Ishikawa (cell line): ENCODE measurements around the gene TBC1D2B.

Experiments
- CEBPB ChIP-seq: IDR thresholded peaks from 2 replicates; pipeline ENCODE4 v1.6.1; 2012
- CREB1 ChIP-seq: IDR thresholded peaks from 2 replicates; pipeline ENCODE4 v1.6.1; 2012; ENCODE audit warnings: low read depth
- EGR1 ChIP-seq: IDR thresholded peaks from 2 replicates; pipeline ENCODE4 v1.6.1; 2012
- EP300 ChIP-seq: IDR thresholded peaks from 2 replicates; pipeline ENCODE4 v1.6.1; 2012; ENCODE audit warnings: borderline replicate concordance
- FOXM1 ChIP-seq: IDR thresholded peaks from 2 replicates; pipeline ENCODE4 v1.6.1; 2012; ENCODE audit warnings: low read depth, borderline replicate concordance
- NFIC ChIP-seq: IDR thresholded peaks from 2 replicates; pipeline ENCODE4 v1.6.1; 2012
- RAD21 ChIP-seq: IDR thresholded peaks from 2 replicates; pipeline ENCODE4 v1.6.1; 2012; ENCODE audit warnings: low read depth
- TAF1 ChIP-seq: IDR thresholded peaks from 2 replicates; pipeline ENCODE4 v1.6.1; 2012; ENCODE audit warnings: low read depth, mild to moderate bottlenecking
- TCF12 ChIP-seq: IDR thresholded peaks from 2 replicates; pipeline ENCODE4 v1.6.1; 2012; ENCODE audit warnings: low read depth
- TEAD4 ChIP-seq: IDR thresholded peaks from 2 replicates; pipeline ENCODE4 v1.6.1; 2012
- YY1 ChIP-seq: IDR thresholded peaks from 2 replicates; pipeline ENCODE4 v1.6.1; 2012; ENCODE audit warnings: low read depth
- ZBTB7A ChIP-seq: IDR thresholded peaks from 2 replicates; pipeline ENCODE4 v1.6.1; 2012; ENCODE audit warnings: low read depth
- TF ChIP-seq, protein P1 (sequence below): IDR thresholded peaks from 2 replicates; pipeline ENCODE4 v1.6.1; 2012
- TF ChIP-seq, protein P2 (sequence below): IDR thresholded peaks from 2 replicates; pipeline ENCODE4 v1.6.1; 2012; ENCODE audit warnings: low read depth, mild to moderate bottlenecking
- TF ChIP-seq, protein P3 (sequence below): IDR thresholded peaks from 2 replicates; pipeline ENCODE4 v1.6.1; 2012

Gene TBC1D2B

DNA sequence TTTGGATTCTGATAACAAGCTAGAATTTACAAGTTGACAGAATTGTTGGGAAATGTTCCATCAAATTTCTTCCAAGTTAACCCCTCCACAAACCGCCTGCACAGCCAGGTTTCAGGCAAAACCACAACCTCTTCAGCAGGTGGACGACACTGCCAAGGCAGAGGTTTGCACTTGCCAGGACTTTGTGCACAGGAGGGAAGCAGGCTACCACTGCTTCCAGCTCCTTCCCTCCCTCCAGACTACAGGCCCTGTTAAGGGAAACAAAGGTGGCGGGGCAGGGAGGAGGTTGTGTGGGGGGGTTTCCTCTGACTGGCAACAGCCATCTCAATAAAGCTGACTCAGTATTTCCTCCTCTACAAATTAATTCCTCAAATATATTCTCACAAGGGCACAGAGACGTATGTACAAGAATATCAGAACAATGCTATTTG lies 42.2 kb downstream of the TBC1D2B start:
- no peak for TF ChIP-seq TEAD4
- no peak for TF ChIP-seq CEBPB

DNA sequence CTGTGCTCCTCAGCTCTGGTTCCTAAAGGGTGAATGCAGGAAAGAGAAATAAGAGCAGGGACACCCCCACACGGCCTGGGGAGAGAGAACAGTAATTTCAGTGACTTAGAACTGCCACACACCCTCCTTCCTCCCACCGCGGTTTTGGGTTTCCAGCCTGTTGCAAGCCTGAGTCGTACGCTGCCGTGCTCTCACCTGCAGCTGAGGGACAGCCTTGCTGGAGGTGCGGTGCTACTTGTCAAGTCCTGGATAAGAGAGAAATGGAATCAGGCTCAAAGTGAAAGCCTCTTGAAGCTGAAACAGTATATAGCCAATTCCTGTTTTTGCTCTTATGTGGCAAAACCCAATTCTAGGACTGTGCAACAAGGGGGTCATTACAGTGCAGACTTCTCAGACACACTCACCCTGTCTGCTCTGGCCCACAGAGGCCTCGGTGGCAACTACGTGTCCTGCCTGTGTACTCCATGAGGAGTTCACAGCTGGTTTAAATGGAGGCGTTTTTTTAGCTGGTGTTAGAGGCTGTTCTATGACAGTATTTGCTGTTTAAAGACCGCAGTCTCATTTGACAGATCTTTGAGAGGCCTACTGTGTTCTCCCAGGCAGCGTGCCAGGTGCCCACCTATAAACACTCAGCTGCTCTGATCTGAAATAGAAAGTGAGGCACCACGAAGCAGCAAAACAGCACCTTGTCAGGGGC lies 42.9 kb downstream of the TBC1D2B start:
- no peak for TF ChIP-seq EP300
- TF ChIP-seq TCF12: no peak
- no peak for TF ChIP-seq NFIC
- TF ChIP-seq, protein P1, sequence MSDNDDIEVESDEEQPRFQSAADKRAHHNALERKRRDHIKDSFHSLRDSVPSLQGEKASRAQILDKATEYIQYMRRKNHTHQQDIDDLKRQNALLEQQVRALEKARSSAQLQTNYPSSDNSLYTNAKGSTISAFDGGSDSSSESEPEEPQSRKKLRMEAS: no peak
- no peak for TF ChIP-seq TAF1
- no peak for TF ChIP-seq CEBPB
- no peak for TF ChIP-seq CREB1
- TF ChIP-seq, protein P2, sequence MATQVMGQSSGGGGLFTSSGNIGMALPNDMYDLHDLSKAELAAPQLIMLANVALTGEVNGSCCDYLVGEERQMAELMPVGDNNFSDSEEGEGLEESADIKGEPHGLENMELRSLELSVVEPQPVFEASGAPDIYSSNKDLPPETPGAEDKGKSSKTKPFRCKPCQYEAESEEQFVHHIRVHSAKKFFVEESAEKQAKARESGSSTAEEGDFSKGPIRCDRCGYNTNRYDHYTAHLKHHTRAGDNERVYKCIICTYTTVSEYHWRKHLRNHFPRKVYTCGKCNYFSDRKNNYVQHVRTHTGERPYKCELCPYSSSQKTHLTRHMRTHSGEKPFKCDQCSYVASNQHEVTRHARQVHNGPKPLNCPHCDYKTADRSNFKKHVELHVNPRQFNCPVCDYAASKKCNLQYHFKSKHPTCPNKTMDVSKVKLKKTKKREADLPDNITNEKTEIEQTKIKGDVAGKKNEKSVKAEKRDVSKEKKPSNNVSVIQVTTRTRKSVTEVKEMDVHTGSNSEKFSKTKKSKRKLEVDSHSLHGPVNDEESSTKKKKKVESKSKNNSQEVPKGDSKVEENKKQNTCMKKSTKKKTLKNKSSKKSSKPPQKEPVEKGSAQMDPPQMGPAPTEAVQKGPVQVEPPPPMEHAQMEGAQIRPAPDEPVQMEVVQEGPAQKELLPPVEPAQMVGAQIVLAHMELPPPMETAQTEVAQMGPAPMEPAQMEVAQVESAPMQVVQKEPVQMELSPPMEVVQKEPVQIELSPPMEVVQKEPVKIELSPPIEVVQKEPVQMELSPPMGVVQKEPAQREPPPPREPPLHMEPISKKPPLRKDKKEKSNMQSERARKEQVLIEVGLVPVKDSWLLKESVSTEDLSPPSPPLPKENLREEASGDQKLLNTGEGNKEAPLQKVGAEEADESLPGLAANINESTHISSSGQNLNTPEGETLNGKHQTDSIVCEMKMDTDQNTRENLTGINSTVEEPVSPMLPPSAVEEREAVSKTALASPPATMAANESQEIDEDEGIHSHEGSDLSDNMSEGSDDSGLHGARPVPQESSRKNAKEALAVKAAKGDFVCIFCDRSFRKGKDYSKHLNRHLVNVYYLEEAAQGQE: no peak
- no peak for TF ChIP-seq ZBTB7A
- no peak for TF ChIP-seq EGR1
- TF ChIP-seq RAD21: no peak
- TF ChIP-seq, protein P3, sequence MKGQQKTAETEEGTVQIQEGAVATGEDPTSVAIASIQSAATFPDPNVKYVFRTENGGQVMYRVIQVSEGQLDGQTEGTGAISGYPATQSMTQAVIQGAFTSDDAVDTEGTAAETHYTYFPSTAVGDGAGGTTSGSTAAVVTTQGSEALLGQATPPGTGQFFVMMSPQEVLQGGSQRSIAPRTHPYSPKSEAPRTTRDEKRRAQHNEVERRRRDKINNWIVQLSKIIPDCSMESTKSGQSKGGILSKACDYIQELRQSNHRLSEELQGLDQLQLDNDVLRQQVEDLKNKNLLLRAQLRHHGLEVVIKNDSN: no peak
- TF ChIP-seq YY1: no peak
- no peak for TF ChIP-seq FOXM1
- no peak for TF ChIP-seq TEAD4

DNA sequence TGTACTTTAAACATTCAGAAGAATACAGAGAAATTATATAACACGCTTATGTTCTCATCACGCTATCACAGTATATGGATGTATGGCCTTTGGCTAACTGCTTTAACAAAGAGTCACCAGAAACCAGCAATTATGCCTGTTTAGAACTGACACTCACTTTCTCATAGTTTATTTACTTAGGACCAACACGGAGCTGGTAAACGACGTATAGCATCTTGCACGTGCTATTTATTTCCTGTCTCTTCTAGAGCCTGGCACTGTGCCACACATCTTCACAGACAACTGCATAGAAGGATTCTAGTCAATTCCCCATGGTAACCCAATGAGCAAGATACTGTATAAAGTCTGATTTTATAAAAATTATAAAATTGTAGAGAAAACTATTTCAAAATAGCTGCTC lies 43.6 kb downstream of the TBC1D2B start:
- TF ChIP-seq, protein P3: no peak
- TF ChIP-seq FOXM1: no peak
- TF ChIP-seq YY1: no peak
- TF ChIP-seq EGR1: no peak
- no peak for TF ChIP-seq TAF1
- TF ChIP-seq, protein P2: no peak
- no peak for TF ChIP-seq CEBPB
- no peak for TF ChIP-seq EP300
- TF ChIP-seq ZBTB7A: no peak
- no peak for TF ChIP-seq NFIC
- TF ChIP-seq TEAD4: no peak
- TF ChIP-seq RAD21: no peak
- TF ChIP-seq, protein P1: no peak
- no peak for TF ChIP-seq TCF12

DNA sequence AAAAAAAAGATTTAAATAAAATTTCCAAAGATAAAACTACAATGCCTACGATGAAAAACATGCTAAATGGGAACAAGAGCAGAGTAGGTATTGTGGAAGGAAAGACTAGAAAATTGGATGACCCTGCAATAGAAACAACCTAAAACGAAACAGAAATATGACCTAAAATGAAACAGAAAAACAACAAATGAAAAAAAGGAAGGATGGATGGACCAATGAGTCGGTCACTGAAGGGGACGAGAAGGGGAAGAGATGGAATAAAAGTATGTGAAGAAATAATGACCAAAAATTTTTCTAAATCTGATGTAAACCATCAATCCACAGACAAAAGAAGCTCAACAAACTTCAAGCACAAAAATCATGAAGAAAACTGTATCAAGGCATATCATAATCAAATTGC lies 44.8 kb downstream of the TBC1D2B start:
- TF ChIP-seq EGR1 (no peak), NFIC (no peak), CREB1 (no peak), ZBTB7A (no peak), EP300 (no peak), YY1 (no peak), CEBPB (no peak), FOXM1 (no peak)
- TF ChIP-seq, protein P2: no peak
- TF ChIP-seq, protein P1: no peak
- TF ChIP-seq, protein P3: no peak
